D721Med (cell line): Measurements from ENCODE around the gene FIG4.
"Not testable (repeated sequence)": the region's sequence is repeated elsewhere in the genome, so short reads cannot be mapped to it uniquely, and the experiment has no call there.

Source experiments
- DNase-seq: peaks from one replicate; pipeline ENCODE4 v3.0.0; 2011; ENCODE audit warnings: low spot score; ENCODE audit not compliant: insufficient read length
- FAIRE-seq: peaks from 2 replicates; lab custom pipeline; 2011; peaks lifted over from hg19 to GRCh38; lab: Jason Lieb, UNC
- TF ChIP-seq, protein P1 (sequence below): IDR thresholded peaks from 2 replicates; pipeline ENCODE4 v1.5.1; 2012; ENCODE audit warnings: mild to moderate bottlenecking, control low read depth; ENCODE audit not compliant: insufficient read depth; ENCODE audit errors: missing control alignments

Gene FIG4

DNA sequence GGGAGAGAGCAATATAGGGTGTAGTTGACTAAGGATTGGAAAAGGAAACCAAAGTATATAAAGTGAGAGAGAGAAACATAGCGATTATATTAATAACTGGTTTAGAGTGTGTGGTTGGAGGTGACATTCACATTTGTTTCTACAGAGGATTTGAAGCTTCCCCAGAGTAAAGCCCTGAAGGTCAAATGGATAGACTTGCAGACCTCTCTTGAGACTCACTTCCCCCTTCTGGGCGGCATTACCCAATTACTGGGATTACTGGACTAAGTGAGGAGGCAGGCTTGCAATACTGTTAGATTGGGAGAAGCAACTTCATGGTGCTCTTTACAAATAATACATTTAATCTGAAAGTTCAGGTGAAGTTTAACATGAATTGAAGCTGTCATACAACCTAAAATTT, 10.7 kb downstream of the FIG4 start:
- FAIRE-seq (no peak), DNase-seq (no peak)
- TF ChIP-seq, protein P1, sequence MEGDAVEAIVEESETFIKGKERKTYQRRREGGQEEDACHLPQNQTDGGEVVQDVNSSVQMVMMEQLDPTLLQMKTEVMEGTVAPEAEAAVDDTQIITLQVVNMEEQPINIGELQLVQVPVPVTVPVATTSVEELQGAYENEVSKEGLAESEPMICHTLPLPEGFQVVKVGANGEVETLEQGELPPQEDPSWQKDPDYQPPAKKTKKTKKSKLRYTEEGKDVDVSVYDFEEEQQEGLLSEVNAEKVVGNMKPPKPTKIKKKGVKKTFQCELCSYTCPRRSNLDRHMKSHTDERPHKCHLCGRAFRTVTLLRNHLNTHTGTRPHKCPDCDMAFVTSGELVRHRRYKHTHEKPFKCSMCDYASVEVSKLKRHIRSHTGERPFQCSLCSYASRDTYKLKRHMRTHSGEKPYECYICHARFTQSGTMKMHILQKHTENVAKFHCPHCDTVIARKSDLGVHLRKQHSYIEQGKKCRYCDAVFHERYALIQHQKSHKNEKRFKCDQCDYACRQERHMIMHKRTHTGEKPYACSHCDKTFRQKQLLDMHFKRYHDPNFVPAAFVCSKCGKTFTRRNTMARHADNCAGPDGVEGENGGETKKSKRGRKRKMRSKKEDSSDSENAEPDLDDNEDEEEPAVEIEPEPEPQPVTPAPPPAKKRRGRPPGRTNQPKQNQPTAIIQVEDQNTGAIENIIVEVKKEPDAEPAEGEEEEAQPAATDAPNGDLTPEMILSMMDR, result no peak

DNA sequence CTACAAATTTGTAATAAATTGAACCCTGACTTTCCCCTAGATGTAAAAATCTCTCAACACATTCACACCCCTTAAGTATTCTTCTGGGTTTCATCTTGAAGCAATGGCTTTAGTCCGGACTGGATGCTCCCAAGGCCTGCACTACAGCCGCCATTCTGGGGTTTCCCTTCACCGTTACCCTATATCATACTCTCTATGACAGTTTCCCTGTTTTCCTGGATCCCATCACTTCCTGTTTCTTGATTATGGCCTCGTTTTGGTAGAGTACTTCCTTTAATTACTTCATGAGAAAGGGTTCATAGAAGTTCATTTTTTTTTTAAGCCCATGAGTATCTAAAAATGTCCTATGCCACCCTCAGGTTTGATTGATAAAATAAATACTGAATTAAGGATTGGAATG, 11.7 kb downstream of the FIG4 start:
- TF ChIP-seq, protein P1, result no peak
- DNase-seq, result no peak
- no peak for FAIRE-seq

DNA sequence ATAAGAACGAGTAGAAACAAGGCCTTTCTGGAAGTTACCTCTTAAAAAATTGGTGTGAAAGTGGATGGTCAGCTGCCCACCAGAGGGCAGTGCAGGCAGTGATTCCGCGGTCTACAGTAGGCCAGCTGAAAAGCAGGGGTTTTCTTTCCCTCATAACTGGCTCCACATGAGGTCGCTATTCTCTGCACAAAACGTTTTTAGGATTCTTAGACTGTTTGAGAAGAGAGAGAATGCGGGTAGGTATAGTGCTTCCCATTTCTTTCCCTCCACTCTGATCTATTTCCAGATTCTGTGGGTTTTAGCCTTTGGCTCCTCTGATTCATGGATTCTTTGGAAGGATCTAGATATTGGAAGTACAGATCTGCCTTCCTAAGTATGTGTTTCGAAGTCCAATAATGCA, 14.2 kb downstream of the FIG4 start:
- DNase-seq (no peak), FAIRE-seq (peak; percentile 96)
- TF ChIP-seq, protein P1, result peak; percentile 99

DNA sequence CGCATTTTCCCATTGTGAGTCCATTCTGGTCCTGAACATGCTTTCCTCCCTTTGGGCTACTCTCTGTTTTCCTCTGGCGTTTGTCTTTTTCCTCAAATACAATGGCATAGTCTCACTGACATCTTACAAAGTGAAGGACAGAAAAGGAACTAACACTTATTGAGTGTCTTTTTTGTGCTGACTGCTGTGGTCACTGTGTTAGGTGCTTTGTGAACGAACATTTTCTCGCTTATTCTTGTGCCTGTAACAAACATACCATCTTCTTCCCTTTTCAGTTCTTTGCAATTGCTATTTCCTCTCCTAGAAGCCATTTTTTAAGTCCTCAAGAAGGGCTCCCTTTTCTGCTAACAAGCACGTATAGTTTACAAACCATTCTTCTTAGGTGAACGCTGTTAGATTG, 15.4 kb downstream of the FIG4 start:
- TF ChIP-seq, protein P1, result no peak
- FAIRE-seq (no peak), DNase-seq (no peak)

DNA sequence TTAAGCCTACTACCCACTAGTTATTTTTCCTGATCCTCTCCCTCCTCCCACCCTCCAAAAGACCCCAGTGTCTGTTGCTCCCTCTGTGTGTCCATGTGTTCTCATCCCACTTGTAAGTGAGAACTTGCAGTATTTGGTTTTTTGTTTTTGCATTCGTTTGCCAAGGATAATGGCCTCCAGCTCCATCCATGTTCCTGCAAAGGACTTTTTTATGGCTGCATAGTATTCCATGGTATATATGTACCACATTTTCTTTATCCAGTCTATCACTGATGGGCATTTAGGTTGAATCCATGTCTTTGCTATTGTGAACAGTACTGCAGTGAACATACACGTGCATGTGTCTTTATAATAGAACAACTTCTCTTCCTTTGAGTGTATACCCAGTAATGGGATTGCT, 17.0 kb downstream of the FIG4 start:
- not testable (repeated sequence) for FAIRE-seq, DNase-seq

DNA sequence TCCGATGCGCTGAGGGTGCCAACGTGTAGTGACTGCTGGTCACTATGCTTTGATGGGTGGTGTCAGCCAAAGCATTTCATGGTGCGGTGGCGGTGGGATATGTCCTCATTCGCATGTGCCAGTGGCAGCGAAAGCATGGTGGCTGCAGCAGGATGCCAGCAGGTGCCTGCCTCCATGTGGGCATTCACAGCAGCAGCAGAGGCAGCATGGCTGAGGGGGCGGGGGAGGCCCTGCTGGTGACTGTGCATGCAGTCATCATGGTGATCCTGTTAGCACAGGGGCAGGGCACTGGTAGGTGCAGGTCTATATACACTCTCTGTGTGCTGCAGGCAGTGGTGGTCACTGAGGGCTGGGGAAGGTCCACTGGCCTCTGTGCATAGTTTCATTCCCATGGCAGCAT, 22.0 kb downstream of the FIG4 start:
- DNase-seq, result no peak
- no peak for FAIRE-seq
- TF ChIP-seq, protein P1, result no peak

DNA sequence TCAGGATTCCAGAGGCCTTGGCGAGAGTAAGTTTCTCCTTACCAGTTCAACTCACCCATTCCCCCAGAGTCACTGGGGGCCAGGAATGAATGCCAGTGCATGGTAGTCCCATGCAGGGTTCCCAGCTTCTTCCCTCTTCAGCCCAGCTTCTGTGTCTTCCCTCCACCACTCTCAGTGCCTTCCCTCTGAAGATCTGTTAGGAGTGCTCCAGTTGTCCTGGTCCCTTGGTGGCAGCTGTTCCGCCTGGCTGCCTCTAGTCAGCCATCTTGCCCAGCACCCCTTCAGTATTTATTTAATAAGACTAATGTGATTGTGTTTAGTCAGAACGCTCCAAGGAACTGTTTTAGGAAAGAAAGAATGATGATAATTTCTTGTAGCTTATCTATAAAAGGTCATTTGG, 23.1 kb downstream of the FIG4 start:
- FAIRE-seq (no peak), DNase-seq (no peak)

DNA sequence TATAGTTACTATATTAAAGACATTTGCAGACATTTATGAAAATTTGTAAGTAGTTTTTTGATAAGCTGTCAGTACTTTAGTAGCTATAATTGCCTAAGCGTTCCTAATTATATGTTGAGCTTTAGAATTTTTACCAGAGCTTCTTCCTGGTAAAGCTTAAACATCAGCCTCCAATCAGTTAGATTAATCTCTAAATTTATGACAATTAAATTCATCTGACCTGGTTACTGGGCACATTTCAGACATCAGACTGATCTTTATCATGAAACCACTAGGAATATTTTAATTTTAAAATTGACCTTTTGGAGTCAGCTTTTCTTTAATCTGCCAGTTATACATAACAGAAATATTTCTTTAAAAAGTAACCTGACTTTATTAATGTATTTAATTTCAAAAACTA, 23.5 kb downstream of the FIG4 start:
- no peak for DNase-seq
- TF ChIP-seq, protein P1, result no peak
- FAIRE-seq, result no peak

More for the DNA sequence above, 23.1 kb downstream of the FIG4 start:
- TF ChIP-seq, protein P1, result no peak
